ENCODE measurements around the gene NDUFAF3. TPM values are rescaled to one million over a fixed set of nuclear protein-coding genes. Genes with fewer than 3 reads are reported as not detected.
A peak's percentile ranks its signal among the peaks of the same experiment; 100 is the strongest.

Gene NDUFAF3
- total RNA-seq, 2 donors from 2014 or later, result 182 to 297 TPM

- H3K4me3 ChIP-seq, result peak overlapping the region; percentile 73 to 82
- no peak for TF ChIP-seq CTCF (IDR thresholded peaks at IDR 0.05)
- H3K27me3 ChIP-seq, result no peaks in the 10 kb centered on the region
- H3K27ac ChIP-seq, result peak overlapping the region; percentile 96 to 98
- peaks cover 0 to 31% of the 10 kb centered on the region in 2 donors for H3K4me1 ChIP-seq
- no peaks in the 10 kb centered on the region for H3K9me3 ChIP-seq
- peaks cover 67% of the 10 kb centered on the region for H3K36me3 ChIP-seq
- DNase-seq (ENCODE audit: low spot score), result no peak
These were observed 6.4 kb downstream of the NDUFAF3 start for GRCh38 chr3:49028298-49028672.

- no peaks in the 10 kb centered on the region for H3K27me3 ChIP-seq
- peak within 1 kb of the TSS; percentile 73 to 82 for H3K4me3 ChIP-seq
- H3K4me1 ChIP-seq, result peaks cover 0 to 29% of the 10 kb centered on the region in 2 donors
- peak within 1 kb of the TSS; percentile 96 to 98 for H3K27ac ChIP-seq
- DNase-seq (ENCODE audit: low spot score), result peak; percentile 94
- TF ChIP-seq CTCF (IDR thresholded peaks at IDR 0.05), result peak in 1 of 2 donors; percentile 31
- H3K36me3 ChIP-seq, result peaks cover 67% of the 10 kb centered on the region
- no peaks in the 10 kb centered on the region for H3K9me3 ChIP-seq
These were observed 7.0 kb downstream of the NDUFAF3 start, which contains the start of gene IMPDH2 for GRCh38 chr3:49028673-49029562. TSS of gene IMPDH2 (minus strand) at chr3:49029398. CDS start at chr3:49029350, 48 bp downstream.

- H3K4me3 ChIP-seq, result peak overlapping the region; percentile 73 to 82
These were observed 7.6 kb downstream of the NDUFAF3 start for GRCh38 chr3:49029563-49029884.

GRCh38 chr3:49030321-49030720, 8.4 kb downstream of the NDUFAF3 start:
- H3K27me3 ChIP-seq, result no peaks in the 10 kb centered on the region
- no peak for TF ChIP-seq CTCF (IDR thresholded peaks at IDR 0.05)
- H3K9me3 ChIP-seq, result no peaks in the 10 kb centered on the region
- H3K4me3 ChIP-seq, result no peak overlapping the region
- H3K4me1 ChIP-seq, result peaks cover 0 to 24% of the 10 kb centered on the region in 2 donors
- DNase-seq (ENCODE audit: low spot score), result no peak
- H3K36me3 ChIP-seq, result peaks cover 64% of the 10 kb centered on the region
- H3K27ac ChIP-seq, result peak overlapping the region in 1 of 2 donors; percentile 98

More at GRCh38 chr3:49029563-49029884, 7.6 kb downstream of the NDUFAF3 start:
- Histone ChIP-seq H3K27me3 (no peaks in the 10 kb centered on the region), H3K36me3 (peaks cover 67% of the 10 kb centered on the region), H3K4me1 (peaks cover 0 to 29% of the 10 kb centered on the region in 2 donors), H3K27ac (peak overlapping the region; percentile 96 to 98), H3K9me3 (no peaks in the 10 kb centered on the region)
- peak; percentile 61 for DNase-seq (ENCODE audit: low spot score)
- TF ChIP-seq CTCF (IDR thresholded peaks at IDR 0.05), result no peak

GRCh38 chr3:49032646-49033304, 10.9 kb downstream of the NDUFAF3 start:
- Histone ChIP-seq H3K27me3 (no peaks in the 10 kb centered on the region), H3K4me1 (peaks cover 0 to 13% of the 10 kb centered on the region in 2 donors), H3K36me3 (peaks cover 71% of the 10 kb centered on the region), H3K4me3 (no peak overlapping the region), H3K9me3 (no peaks in the 10 kb centered on the region), H3K27ac (no peak overlapping the region)
- DNase-seq (ENCODE audit: low spot score), result no peak
- no peak for TF ChIP-seq CTCF (IDR thresholded peaks at IDR 0.05)
